Activated T-cell treated with anti-CD3 and anti-CD28 coated beads for 4 hours (primary cell): ENCODE data around the gene RPL35.

ENCODE experiments used
- DNase-seq: peaks from one replicate; pipeline ENCODE4 v3.0.0-alpha.2; 2020

RPL35 gene

DNA sequence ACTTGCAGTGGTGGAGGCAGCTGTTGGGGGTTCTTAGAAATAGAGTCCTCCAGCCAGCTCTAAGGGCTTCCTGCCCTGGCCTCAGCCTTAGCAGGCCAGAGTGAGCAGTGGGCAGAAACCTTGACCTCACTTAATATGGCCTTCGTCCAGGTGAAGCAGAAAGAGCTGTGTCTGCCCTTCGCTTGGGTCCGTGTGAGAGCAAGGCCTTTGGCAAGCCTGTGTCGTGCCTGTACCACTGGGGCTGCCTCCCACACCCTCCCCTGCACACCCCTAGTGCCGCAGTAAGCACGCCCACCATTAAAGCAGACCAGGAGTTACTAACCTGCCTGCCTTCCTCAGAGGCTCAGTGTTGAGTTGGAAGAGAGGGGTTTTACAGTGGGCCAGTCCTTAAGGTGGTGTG is 13.7 kb upstream of the RPL35 start:
- no peak for DNase-seq

DNA sequence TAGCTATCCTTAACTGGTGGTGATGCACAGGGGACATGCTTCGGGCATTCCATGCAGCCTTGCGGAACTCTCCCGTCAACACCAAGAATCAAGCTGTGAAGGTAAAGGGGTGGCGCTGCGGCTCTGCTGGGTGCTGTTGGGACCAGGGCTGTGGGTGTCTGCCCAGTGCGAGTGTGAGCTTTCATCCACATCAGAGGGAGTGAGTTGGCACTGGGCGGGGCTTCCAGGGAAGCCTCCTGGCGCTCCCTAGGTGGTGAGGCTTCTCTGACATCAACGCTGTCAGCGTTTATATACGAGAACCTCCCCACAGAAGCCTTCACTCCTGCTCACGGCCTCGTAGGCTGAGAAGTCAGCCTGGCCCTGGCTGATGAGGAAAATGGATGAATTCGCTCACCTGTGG is 11.9 kb upstream of the RPL35 start:
- DNase-seq = no peak

DNA sequence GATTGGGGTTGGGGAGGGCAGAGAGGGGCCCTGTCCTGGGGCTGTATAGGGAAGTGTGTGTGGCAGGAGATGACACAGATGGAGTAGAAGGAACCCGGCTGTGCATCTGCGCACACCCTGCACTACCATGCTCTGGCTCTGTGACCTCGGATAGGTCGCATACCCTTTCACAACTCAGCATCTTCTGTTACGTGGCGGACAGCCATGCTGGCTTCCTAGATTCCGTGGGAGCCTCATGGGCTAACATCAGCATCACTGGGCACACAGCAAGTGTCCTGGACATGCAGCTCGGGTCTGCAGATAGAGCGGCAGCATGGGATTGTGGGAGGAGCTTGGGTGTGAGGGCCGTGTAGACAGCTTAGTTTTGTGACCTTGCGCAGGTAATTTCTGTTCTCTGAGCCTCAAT is 9.4 kb upstream of the RPL35 start:
- no peak for DNase-seq

DNA sequence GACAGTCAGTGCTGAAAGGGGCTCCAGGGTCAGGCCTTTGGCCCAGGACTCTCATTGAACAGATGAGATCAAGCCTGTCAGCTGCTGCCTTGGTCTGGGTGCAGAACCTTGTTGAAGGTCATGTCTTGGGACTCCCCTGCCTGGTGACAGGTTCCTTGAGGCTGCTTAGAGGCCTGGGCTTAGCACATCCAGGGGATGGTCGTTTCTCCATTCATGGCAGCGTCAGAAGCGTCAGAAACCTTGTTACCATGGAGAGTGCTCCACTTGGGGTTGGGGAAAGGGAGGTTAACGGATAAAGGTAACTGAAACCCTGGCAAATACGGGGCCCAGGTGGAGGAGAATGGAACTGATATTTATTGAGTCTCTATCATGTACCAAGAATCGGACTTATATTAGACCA is 9.0 kb upstream of the RPL35 start:
- DNase-seq = no peak

DNA sequence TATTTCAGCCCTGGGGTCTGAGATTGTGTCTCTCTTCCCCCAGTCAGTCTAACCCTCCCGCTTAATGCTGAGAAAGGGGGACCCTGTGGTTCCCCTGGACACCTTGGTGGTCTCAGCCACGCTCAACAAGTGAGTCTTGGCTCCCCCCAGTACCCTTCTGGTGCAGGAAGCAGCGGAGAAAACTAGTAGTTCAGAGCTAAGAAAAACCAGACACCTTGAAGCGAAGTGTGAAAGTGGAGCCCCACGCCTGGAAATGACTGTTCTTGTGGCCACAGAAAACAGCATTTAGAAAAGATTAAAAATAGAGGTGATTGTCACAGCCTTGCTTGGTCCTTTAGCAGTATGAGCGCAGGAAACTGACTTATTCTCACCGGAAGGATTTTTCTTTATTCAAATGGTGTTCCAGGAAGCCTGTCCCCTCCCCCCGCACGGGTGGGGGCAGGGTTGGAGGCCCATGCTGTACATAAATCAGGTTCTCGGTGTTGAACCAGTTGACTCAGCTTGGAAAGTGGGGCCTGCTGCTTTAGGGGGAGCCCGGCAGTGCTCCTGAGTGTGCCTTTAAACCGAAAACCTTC is 8.3 kb upstream of the RPL35 start:
- peak; percentile 81 for DNase-seq

DNA sequence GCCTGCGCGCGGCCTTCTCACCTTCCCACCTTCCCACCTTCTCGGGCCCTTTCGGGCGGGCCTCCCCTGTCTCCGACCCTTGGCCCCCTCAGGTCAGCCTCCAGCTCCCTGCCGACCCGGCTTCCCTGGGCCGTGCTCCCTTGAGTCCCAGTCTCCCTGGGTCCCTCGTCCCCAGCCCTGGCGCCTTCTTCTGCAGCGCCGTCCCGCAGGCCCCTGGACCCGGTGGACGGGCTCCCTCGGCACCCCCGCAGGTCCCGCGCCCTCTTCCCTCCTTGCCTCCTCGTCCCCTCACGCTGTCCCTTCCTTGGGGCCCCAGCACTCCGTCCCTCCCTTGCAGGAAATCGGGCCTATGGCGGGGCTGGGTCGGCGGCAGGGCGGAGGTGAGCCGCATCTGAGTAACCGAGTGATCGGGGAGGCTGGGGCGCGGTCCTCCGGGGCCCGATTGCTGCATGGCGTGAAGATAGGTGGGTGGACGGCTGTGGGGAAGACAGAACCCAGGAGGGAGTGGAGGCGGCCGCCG is 7.8 kb upstream of the RPL35 start:
- DNase-seq = peak; percentile 35

DNA sequence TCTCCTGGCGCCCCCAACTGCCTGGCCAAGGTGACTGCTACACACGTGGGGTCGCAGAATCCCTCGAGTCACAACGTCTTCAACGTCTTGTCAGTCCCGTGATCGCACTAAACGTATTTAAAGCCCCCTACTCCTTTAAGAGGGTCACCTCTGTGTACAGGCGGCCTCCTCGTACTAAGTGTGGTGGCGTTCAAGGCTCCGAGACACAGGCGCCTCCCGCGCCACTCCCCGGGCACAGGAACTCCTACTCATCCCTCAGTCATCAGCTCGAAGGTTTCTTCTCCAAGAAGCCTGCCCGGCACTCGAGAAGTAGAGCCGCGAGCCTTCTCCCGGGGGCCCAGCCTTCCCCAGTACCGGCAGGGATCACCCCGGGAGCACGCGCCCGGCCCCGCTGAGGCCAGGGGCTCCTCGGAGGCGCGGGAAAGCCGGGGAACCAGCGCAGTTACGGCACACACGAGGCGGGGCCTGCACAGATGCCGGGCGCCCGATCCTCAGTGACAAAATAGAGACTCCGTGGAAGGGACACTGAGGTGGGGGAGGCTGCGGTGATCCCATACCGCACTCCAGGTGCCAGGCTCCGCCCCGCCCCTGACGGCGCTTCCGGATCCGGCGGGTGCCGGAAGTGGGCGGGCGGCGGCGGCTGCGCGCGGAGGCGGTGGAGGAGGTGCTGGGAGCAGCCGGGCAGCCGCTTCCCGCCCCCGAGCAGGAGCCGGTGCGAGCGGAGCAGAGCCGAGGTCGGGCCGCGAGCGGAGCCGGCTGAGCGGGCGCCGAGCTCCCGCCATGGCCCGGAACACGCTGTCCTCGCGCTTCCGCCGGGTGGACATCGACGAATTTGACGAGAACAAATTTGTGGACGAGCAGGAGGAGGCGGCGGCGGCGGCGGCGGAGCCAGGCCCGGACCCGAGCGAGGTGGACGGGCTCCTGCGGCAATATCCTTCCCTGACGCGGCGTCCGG is 7.0 kb upstream of the RPL35 start:
- DNase-seq = peak; percentile 90

DNA sequence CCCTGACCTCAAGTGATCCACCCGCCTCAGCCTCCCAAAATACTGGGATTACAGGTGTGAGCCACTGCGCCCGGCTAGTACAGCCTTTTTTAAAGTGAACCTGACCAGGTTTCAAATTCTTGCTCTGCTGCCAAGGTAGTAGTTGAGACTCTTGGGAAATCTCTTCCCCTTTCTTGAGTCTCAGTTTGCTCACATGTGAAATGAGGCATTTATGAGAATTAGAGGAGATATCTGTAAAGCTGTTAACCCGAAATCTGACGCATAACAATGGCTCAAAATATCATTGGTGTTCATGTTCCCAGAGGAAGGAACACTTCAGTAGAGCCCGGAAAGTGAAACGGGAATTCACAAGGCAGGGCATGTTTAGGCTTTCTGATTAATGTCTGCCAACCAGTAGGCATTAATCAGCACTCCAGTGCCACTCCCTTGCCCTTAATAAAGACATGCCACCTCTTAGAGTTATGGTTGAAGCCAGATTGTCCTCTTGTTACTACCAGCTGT is 1.7 kb upstream of the RPL35 start:
- DNase-seq = no peak

DNA sequence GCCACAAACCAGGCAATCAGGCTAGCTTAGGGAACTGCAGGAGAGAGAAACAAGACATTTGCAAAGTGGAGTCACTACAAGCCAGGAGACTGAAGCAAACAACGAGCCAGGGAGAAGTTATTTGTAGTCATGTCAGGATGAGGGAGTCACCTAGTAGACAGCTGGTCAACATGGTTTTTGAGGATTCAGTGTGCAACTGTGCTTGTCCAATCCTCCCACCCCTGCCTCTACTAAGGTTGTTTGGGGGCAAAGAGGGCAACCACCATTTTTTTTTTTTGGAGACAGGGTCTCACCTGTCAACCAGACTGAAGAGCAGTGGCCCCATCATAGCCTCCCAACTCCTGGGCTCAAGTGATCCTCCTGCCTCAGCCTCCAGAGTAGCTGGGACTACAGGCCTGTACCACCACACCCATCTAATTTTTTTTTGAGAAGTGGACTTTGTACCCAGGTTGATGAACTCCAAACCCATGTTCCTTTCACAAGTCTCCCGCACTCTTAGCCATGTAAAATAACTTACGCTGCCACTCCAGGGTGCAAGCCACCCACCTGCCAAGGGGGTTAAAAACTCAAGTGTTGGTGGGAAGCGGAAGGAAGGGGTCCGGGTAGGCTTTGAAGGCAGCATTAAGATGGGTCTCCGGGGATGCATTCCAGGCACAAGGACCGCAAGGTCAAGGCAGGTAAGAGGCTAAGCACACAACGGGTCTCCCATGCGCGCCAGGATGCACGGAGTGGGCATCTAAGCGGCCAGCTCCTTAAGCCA is 995 bp downstream of the RPL35 start:
- no peak for DNase-seq

DNA sequence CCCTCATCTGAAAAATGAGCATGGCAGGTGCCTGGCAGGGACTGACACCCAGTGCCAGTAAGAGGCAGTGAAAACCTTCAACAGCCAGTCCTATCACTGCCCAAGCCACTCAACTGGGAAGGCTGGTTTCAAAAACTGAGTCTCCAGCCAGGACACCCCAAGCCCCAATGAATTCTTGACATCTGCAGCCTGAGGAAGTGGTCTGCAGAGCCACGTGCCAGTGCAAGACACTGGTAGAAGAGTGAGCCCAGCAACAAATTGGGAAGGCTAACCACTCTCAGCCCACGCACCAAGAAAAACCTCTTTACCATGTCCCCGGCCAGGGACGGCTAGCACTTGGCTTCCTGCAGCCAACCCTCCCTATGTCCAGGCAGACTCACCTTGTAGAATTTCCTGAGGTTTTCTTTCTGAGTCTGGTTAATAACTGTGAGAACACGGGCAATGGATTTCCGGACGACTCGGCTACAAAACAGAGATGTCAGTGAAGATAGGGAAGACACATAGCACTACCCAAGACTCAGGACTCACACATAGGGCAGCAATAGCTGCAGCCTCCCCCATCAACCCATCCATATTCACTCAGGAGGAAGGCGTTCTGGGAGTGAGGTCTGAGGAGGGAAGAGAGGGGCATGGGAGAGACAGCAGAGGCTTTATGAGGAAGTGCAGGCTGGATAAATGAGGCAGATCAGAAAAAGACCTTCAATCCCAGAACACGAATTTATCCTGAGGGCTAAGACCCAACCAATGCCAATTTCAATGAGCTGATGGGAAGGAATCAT is 1.8 kb downstream of the RPL35 start:
- no peak for DNase-seq

DNA sequence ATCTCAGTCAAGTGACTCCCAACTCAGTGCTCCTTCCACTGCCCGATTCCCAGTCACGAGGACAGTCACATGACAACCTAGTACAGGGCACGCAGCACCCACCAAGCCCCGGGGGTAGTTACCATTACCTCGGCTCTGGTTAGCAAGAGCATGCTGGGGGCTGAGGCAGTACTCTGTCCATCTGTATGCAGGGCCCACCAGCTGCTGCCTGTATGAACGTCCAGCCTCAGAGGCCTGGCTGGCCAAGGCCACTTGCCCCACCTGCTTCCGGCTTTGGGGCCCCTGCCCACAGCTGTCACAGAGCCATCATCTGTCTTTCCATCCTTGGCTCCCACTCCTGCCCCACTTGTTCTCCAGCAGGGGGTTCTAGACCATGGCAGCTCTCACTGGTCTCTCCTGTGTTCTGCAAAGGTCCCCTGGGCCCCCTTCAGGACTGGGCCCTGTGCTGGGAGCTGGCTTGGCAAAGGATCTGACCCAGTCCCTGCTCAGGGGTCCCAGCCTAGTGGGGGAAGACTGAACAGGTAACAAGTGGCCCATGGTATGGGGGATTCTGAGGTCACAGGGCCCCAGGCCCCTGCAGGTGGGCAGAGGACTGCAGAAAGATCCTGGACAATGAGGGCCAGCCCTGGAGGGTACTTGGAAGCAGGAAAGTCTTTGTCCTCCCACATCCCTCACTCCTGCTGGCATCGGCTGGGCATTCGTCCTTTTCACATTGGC is 3.3 kb downstream of the RPL35 start:
- DNase-seq = no peak

DNA sequence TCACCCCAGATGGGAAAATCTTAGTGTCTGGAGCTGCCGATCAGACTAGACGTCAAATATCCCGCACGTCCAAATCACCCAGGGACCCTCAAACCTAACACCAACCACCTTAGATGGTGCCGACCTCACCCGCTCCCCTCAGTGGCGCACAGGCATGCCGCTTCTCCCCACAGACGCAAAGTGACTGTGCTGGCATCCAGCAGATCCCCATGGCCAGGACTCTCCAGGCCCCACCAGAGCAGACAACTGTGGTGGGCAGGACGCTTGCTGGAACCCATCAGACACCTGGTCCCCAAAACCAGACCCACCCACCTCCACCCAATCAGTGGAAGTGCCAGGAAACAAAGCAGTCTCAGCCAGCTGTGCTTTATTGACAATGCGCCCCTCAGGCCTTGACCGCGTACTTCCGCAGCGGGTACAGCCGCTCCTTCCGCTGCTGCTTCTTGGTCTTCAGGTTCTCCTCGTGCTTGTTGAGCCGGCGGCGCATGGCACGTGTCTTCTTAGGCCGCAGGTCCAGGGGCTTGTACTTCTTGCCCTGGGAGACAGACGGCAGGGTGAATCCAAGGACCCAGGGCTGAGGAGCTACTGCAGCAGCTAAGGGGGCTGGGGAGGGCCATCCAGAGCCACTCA is 4.1 kb downstream of the RPL35 start:
- DNase-seq = no peak

DNA sequence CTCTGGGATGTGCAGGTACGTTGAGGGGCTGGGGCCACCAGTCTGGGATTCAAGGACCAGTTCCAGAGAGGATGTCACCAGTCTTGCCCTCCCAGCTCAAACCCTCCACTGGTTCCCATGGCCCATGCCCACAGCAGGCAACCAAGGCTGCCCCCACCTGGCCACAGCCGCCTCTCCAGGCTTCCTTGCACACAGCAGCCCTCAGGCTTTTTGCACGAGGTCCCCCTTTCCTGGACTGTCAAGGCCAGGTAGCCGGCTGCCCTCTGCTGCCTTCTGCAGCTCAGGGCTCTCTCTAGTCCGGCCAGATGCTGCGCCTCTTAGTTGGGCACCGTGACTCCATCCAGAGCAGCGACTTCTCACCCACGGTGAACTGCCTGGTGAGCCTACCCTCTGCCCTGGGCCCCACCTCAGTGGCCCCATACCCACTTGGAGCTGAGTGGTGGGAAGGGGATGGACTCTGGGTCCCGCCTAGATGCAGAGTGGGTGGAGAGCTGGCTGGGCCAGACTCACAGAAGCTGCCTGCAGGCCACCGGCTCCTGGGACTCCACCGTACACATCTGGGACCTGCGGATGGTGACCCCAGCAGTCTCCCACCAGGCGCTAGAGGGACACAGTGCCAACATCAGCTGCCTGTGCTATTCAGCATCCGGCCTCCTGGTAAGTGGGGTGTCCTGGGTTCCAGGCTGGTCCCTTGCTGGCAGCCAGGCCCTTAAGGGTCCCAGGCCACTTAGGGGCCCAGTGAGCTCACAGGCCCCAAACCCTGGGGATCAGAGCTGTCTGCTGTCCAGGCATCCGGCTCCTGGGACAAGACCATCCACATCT is 5.6 kb downstream of the RPL35 start:
- no peak for DNase-seq

DNA sequence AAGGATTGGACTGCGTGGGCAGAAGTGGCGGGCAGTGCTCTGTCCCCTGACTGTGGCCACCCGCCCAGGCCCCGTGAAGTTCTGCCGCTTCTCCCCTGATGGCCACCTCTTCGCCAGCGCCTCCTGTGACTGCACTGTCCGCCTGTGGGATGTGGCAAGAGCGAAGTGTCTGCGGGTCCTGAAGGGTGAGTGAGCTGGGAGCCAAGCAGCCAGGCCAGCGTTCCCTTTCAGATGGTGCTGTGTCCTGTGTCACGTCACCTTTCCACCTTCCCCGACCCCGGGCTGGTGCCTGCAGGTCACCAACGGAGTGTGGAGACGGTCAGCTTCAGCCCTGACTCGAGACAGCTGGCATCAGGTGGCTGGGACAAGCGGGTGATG is 6.2 kb downstream of the RPL35 start:
- no peak for DNase-seq

DNA sequence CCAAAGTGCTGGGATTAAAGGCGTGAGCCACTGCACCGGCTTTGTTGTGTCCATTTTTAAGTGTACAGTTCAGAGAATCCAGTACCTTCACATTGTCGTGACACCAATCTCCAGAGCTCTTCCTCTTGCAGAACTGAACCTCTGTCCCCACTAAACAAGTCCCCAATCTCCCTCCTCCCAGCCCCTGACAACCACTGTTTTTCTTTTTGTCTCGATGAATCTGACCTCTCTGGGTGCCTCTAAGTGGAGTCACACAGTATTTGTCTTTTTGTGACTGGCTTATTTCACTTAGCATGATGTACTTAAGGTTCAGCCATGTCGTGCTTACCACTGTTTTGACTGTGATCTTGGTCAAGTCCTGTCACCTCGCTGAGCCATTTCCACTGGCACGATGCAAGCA is 6.9 kb downstream of the RPL35 start:
- no peak for DNase-seq

DNA sequence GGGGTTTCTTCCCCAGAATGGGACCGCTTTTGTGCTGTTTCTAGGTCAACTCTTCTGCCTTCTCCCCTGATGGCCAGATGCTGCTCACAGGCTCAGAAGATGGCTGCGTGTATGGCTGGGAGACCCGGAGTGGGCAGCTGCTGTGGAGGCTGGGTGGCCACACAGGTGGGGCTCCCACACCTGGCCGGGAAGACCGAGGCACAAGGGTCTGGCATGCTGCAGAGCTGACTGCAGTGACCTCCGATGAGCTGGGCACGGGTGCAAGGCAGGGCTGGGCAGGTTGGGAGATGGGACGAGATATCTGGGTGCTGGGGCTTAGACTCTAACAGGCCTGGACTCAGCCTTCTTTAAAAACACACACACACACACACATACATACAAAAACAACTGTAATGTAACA is 7.6 kb downstream of the RPL35 start:
- DNase-seq = no peak

DNA sequence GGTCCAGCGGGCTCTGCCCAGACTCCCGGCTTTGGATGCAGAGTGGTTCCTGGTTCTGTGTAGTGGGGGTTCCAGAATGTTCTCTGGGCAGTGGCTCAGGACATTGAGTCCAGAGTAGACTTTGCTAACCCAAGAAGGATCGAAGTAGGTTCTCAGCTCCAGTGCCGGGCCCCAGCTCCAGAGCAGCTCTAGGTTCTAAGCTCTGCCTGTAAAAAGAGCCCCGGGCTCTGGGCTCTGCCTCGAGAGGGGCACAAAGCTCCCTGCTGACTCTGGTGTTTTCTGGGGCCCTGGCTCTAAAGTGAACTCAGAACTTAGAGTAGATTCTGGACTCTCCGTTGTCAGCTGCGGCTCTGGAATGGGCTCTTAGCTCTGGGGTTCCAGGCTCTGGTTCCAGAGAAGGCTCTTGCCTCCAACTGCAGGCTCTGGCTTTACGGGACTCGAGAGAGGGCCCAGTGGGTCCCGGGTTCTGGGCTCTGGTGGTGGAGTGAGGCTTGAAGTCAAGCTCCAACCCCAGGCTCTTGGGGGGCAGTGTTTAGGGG is 8.1 kb downstream of the RPL35 start:
- no peak for DNase-seq

DNA sequence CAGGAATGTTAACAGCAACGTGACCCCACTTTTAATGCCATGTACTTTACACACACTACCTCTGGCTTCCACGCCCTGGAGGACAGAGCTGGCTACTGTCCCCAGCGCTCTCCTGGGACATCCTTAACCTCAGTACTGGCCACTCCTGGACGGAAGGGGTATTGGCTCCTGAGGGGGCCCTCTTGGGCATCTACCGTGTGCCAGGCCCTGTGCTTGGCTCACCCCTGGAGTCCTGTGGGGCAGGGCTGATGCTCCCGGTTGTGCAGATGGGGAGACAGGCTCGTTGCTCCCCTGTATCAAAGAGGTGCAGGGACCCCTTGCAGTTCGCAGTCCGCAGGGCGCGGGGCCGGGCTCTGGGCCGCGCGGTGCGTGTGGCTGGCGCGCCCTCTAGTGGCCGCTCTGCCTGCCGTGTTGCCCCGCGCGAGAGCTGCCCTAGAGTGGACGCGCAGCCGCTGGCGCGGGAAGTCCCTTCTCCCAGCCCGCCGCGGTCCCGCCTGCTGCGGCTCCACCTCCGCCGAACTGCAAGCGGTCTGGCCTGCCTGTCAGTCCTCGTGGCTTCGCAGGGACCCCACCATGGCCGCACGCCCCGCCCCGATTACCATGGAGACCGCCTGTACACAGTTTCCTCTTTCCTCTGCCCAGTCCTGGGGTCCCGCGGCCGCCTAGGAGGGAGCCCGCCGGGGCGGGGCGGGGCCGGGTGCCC is 8.8 kb downstream of the RPL35 start, which contains the start of gene WDR38:
Gene WDR38 (plus strand): TSS at position 632 of the 703 bp plus-strand sequence. CDS start 72 bp downstream, outside the sequence.
- DNase-seq = peak; percentile 54

DNA sequence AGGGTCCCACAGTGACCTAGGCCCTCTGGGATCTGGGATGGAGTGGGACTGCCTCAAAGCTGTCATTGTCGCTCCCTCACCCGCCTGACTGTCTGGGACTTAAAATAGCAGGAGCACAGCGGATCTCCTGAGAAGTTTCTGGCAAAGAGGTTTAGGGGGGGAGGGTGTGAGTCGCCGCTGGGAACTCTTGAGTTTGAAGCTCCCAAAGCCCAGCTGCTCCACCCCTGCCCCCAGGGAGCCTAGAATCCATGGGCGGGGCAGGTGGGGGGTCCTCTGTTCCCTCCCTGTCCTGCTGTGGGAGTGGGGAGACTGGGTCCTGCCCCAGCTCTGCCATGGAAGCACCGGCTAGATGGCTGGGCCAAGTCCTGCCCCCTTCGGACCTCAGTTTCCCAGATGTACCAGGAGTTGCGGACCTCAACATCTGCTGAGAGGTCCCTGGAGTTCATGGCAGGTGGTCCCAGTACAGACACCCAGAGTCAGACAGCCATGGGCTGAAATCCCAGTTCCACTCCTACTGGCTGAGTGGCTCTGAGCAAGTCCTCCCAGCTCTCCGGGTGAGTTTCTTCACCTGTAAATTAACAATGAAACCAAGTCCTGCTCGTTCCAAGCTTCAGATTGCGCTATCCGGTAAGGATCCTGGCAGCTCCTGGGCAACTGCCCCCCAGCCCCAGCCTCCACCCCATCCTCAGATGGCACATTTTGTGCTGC is 9.5 kb downstream of the RPL35 start:
- DNase-seq = no peak
